Muscle layer of colon (tissue), 2 donors: ENCODE data around the gene TMEM129.

Experiments
- H3K27ac ChIP-seq: one replicate; pipeline ENCODE4 v1.7.0; 2013; ENCODE audit warnings: low read depth, mild to moderate bottlenecking, low read length, moderate library complexity
- H3K27me3 ChIP-seq, 2 donors: one replicate each; pipeline ENCODE4 v1.7.0; 2013; ENCODE audit warnings: low read length in 2 of 2, mild to moderate bottlenecking in 2 of 2; ENCODE audit not compliant: insufficient read depth in 2 of 2, control insufficient read depth in 1 of 2
- H3K36me3 ChIP-seq: one replicate; pipeline ENCODE4 v1.7.0; 2013; ENCODE audit warnings: mild to moderate bottlenecking, low read length; ENCODE audit not compliant: insufficient read depth
- H3K4me1 ChIP-seq: one replicate; pipeline ENCODE4 v1.7.0; 2013; ENCODE audit warnings: mild to moderate bottlenecking, low read length; ENCODE audit not compliant: insufficient read depth
- H3K4me3 ChIP-seq, 2 donors: one replicate each; pipeline ENCODE4 v1.7.0; 2013; ENCODE audit warnings: low read length in 2 of 2, low read depth in 1 of 2, mild to moderate bottlenecking in 1 of 2, moderate library complexity in 1 of 2
- H3K9ac ChIP-seq: one replicate; pipeline ENCODE4 v1.7.0; 2013; ENCODE audit warnings: low read length
- H3K9me3 ChIP-seq: one replicate; pipeline ENCODE4 v1.7.0; 2013; ENCODE audit warnings: mild to moderate bottlenecking, low read length
- donor health status: abdominal sarcoma.
- donor health status: Adenocarcinoma of cecum.

Gene TMEM129

GRCh38 chr4:1756079-1756478 lies 35.0 kb upstream of the TMEM129 start:
- no peak overlapping the region for H3K27ac ChIP-seq
- no peaks in the 10 kb centered on the region for H3K4me1 ChIP-seq

GRCh38 chr4:1755297-1755696 lies 34.2 kb upstream of the TMEM129 start:
- Histone ChIP-seq H3K36me3 (no peaks in the 10 kb centered on the region), H3K27ac (no peak overlapping the region), H3K4me1 (no peaks in the 10 kb centered on the region), H3K27me3 (peaks cover 0 to 6% of the 10 kb centered on the region in 2 donors), H3K9ac (no peak overlapping the region), H3K4me3 (no peak overlapping the region), H3K9me3 (no peaks in the 10 kb centered on the region)

More at GRCh38 chr4:1756079-1756478, 35.0 kb upstream of the TMEM129 start:
- Histone ChIP-seq H3K4me3 (no peak overlapping the region), H3K36me3 (no peaks in the 10 kb centered on the region), H3K27me3 (peaks cover 0 to 5% of the 10 kb centered on the region in 2 donors), H3K9ac (no peak overlapping the region), H3K9me3 (no peaks in the 10 kb centered on the region)

GRCh38 chr4:1754336-1754735 lies 33.2 kb upstream of the TMEM129 start:
- Histone ChIP-seq H3K27me3 (peaks cover 0 to 9% of the 10 kb centered on the region in 2 donors), H3K9ac (no peak overlapping the region), H3K4me1 (no peaks in the 10 kb centered on the region), H3K27ac (no peak overlapping the region), H3K9me3 (no peaks in the 10 kb centered on the region), H3K4me3 (no peak overlapping the region), H3K36me3 (no peaks in the 10 kb centered on the region)

GRCh38 chr4:1753697-1754311 lies 32.7 kb upstream of the TMEM129 start:
- Histone ChIP-seq H3K9ac (no peak overlapping the region), H3K4me1 (no peaks in the 10 kb centered on the region), H3K27me3 (peaks cover 0 to 9% of the 10 kb centered on the region in 2 donors), H3K36me3 (no peaks in the 10 kb centered on the region), H3K9me3 (no peaks in the 10 kb centered on the region), H3K27ac (no peak overlapping the region), H3K4me3 (no peak overlapping the region)

GRCh38 chr4:1753294-1753696 lies 32.2 kb upstream of the TMEM129 start:
- H3K27ac ChIP-seq = no peak overlapping the region
- no peaks in the 10 kb centered on the region for H3K36me3 ChIP-seq
- H3K4me1 ChIP-seq = no peaks in the 10 kb centered on the region
- H3K9me3 ChIP-seq = no peaks in the 10 kb centered on the region
- no peak overlapping the region for H3K9ac ChIP-seq
- H3K4me3 ChIP-seq = no peak overlapping the region
- H3K27me3 ChIP-seq = peaks cover 0 to 13% of the 10 kb centered on the region in 2 donors

GRCh38 chr4:1752284-1753041 lies 31.3 kb upstream of the TMEM129 start:
- Histone ChIP-seq H3K4me3 (no peak overlapping the region), H3K27me3 (peaks cover 0 to 17% of the 10 kb centered on the region in 2 donors), H3K27ac (no peak overlapping the region), H3K4me1 (no peaks in the 10 kb centered on the region), H3K9ac (no peak overlapping the region), H3K36me3 (no peaks in the 10 kb centered on the region), H3K9me3 (no peaks in the 10 kb centered on the region)

- Histone ChIP-seq H3K9ac (no peak overlapping the region), H3K36me3 (no peaks in the 10 kb centered on the region), H3K4me3 (no peak overlapping the region), H3K4me1 (no peaks in the 10 kb centered on the region), H3K9me3 (no peaks in the 10 kb centered on the region), H3K27ac (no peak overlapping the region), H3K27me3 (peaks cover 0 to 17% of the 10 kb centered on the region in 2 donors)
Observed at GRCh38 chr4:1751919-1752283, 30.8 kb upstream of the TMEM129 start.

GRCh38 chr4:1751155-1751918 lies 30.2 kb upstream of the TMEM129 start:
- Histone ChIP-seq H3K4me1 (no peaks in the 10 kb centered on the region), H3K27ac (no peak overlapping the region), H3K36me3 (no peaks in the 10 kb centered on the region), H3K27me3 (peaks cover 0 to 17% of the 10 kb centered on the region in 2 donors), H3K4me3 (no peak overlapping the region), H3K9me3 (no peaks in the 10 kb centered on the region), H3K9ac (no peak overlapping the region)

GRCh38 chr4:1750381-1751154 lies 29.4 kb upstream of the TMEM129 start:
- no peaks in the 10 kb centered on the region for H3K4me1 ChIP-seq
- no peak overlapping the region for H3K9ac ChIP-seq
- H3K27me3 ChIP-seq = peaks cover 0 to 17% of the 10 kb centered on the region in 2 donors
- no peak overlapping the region for H3K4me3 ChIP-seq
- H3K36me3 ChIP-seq = no peaks in the 10 kb centered on the region
- no peaks in the 10 kb centered on the region for H3K9me3 ChIP-seq
- H3K27ac ChIP-seq = no peak overlapping the region

GRCh38 chr4:1749826-1750225 lies 28.7 kb upstream of the TMEM129 start:
- no peaks in the 10 kb centered on the region for H3K36me3 ChIP-seq
- H3K4me1 ChIP-seq = no peaks in the 10 kb centered on the region
- no peaks in the 10 kb centered on the region for H3K9me3 ChIP-seq
- no peak overlapping the region for H3K27ac ChIP-seq
- peaks cover 0 to 17% of the 10 kb centered on the region in 2 donors for H3K27me3 ChIP-seq
- H3K9ac ChIP-seq = no peak overlapping the region
- no peak overlapping the region for H3K4me3 ChIP-seq

GRCh38 chr4:1749370-1749769 lies 28.2 kb upstream of the TMEM129 start:
- no peaks in the 10 kb centered on the region for H3K4me1 ChIP-seq
- no peaks in the 10 kb centered on the region for H3K9me3 ChIP-seq
- no peaks in the 10 kb centered on the region for H3K36me3 ChIP-seq
- H3K4me3 ChIP-seq = no peak overlapping the region
- no peak overlapping the region for H3K9ac ChIP-seq
- no peak overlapping the region for H3K27ac ChIP-seq
- H3K27me3 ChIP-seq = peaks cover 0 to 17% of the 10 kb centered on the region in 2 donors
